HepG2 (cell line): ENCODE measurements around the gene CCR3. TPM values are rescaled to one million over a fixed set of nuclear protein-coding genes. Genes with fewer than 3 reads are reported as not detected.

Source experiments
- BCL6 ChIP-seq: IDR thresholded peaks from 2 replicates; pipeline ENCODE4 v1.6.1; 2016; ENCODE audit warnings: missing genetic modification reagents, missing compliant biosample characterization
- CBX2 ChIP-seq, 2 experiments: fragments of 200-600 bp in 1 of 2; sonication (generic); formaldehyde crosslinking in 1 of 2; IDR thresholded peaks; 2 replicates each; pipeline versions ENCODE4 v1.7.0 to v1.8.1; 2018 to 2022; ENCODE audit warnings: low read depth in 2 of 2, low read length in 1 of 2, mild to moderate bottlenecking in 1 of 2, missing genetic modification reagents in 1 of 2
- DMAP1 ChIP-seq: IDR thresholded peaks from 2 replicates; pipeline ENCODE4 v1.6.1; 2016
- DR1 ChIP-seq: sonication (generic); formaldehyde crosslinking; IDR thresholded peaks from 2 replicates; pipeline ENCODE4 v1.8.0; 2021; ENCODE audit warnings: mild to moderate bottlenecking, missing genetic modification reagents, inconsistent platforms
- MED1 ChIP-seq: sonication (generic); formaldehyde crosslinking; IDR thresholded peaks from 2 replicates; pipeline ENCODE4 v1.4.0; 2020; ENCODE audit warnings: missing genetic modification reagents
- MEF2D ChIP-seq: sonication (generic); formaldehyde crosslinking; IDR thresholded peaks from 2 replicates; pipeline ENCODE4 v1.5.1; 2020; ENCODE audit warnings: mild to moderate bottlenecking, missing genetic modification reagents
- YEATS4 ChIP-seq: sonication (generic); formaldehyde crosslinking; IDR thresholded peaks from 2 replicates; pipeline ENCODE4 v1.4.0; 2020; ENCODE audit warnings: missing genetic modification reagents, borderline replicate concordance
- ZFY ChIP-seq: sonication (generic); formaldehyde crosslinking; IDR thresholded peaks from 2 replicates; pipeline ENCODE4 v1.4.0; 2020; ENCODE audit warnings: missing genetic modification reagents
- ZNF362 ChIP-seq: sonication (generic); formaldehyde crosslinking; IDR thresholded peaks from 2 replicates; pipeline ENCODE4 v1.4.0; 2020; ENCODE audit warnings: missing genetic modification reagents, mild to moderate bottlenecking, borderline replicate concordance
- ZNF431 ChIP-seq: sonication (generic); formaldehyde crosslinking; IDR thresholded peaks from 2 replicates; pipeline ENCODE4 v1.9.0; 2022; ENCODE audit warnings: missing genetic modification reagents, low read depth, mild to moderate bottlenecking, borderline replicate concordance
- ZNF646 ChIP-seq: sonication (generic); formaldehyde crosslinking; IDR thresholded peaks from 2 replicates; pipeline ENCODE4 v1.9.0; 2021; ENCODE audit warnings: mild to moderate bottlenecking, missing genetic modification reagents
- polyA plus RNA-seq, 8 experiments: library from polyadenylated mRNA; depleted of rRNA in 3 of 8; stranded (reverse) in 7 of 8; unstranded in 1 of 8; fragments of >200 nt; fragmentation: Illumina TruSeq in 4 of 8; extraction: Trizol in 4 of 8; gene quantifications; 2 replicates each; pipeline versions ENCODE4 v1.2.1 to v1.2.3, GENCODE V29; 2011 to 2016; ENCODE audit warnings: low read depth in 4 of 8, missing spikeins in 1 of 8, mixed read lengths in 1 of 8; ENCODE audit not compliant: insufficient read depth in 1 of 8
- total RNA-seq, 5 experiments: library from RNA; depleted of rRNA; stranded (reverse); fragments of >200 nt; fragmentation: Illumina TruSeq; extraction: Trizol; gene quantifications; 2 replicates each; pipeline ENCODE4 v1.2.3, GENCODE V29; 2016; ENCODE audit warnings: low read depth in 1 of 5
- TF ChIP-seq, protein P1 (sequence below): sonication (generic); formaldehyde crosslinking; IDR thresholded peaks from one replicate; pipeline ENCODE4 v1.5.1; 2020; ENCODE audit warnings: mild to moderate bottlenecking, missing genetic modification reagents; ENCODE audit errors: not compliant biosample characterization

Gene CCR3
- total and polyA plus RNA-seq, 2 of the 13 experiments (the other 11 are each of a cell fraction or from before 2014, with no cell fraction given) = not detected

- TF ChIP-seq ZNF646 = no peak
- TF ChIP-seq DMAP1 (CRISPR knock-in tag) = no peak
- TF ChIP-seq BCL6 = no peak
- no peak for TF ChIP-seq MEF2D (CRISPR knock-in tag)
- no peak for TF ChIP-seq ZFY (CRISPR knock-in tag)
- no peak for TF ChIP-seq ZNF362 (CRISPR knock-in tag)
- no peak for TF ChIP-seq CBX2 (IDR thresholded peaks at IDR 0.05; ENCODE audit: low read depth, low read length)
- TF ChIP-seq CBX2 (CRISPR knock-in tag; IDR thresholded peaks at IDR 0.05; ENCODE audit: low read depth) = no peak
- no peak for TF ChIP-seq DR1 (CRISPR knock-in tag)
- TF ChIP-seq MED1 (CRISPR knock-in tag) = no peak
- TF ChIP-seq, protein P1, sequence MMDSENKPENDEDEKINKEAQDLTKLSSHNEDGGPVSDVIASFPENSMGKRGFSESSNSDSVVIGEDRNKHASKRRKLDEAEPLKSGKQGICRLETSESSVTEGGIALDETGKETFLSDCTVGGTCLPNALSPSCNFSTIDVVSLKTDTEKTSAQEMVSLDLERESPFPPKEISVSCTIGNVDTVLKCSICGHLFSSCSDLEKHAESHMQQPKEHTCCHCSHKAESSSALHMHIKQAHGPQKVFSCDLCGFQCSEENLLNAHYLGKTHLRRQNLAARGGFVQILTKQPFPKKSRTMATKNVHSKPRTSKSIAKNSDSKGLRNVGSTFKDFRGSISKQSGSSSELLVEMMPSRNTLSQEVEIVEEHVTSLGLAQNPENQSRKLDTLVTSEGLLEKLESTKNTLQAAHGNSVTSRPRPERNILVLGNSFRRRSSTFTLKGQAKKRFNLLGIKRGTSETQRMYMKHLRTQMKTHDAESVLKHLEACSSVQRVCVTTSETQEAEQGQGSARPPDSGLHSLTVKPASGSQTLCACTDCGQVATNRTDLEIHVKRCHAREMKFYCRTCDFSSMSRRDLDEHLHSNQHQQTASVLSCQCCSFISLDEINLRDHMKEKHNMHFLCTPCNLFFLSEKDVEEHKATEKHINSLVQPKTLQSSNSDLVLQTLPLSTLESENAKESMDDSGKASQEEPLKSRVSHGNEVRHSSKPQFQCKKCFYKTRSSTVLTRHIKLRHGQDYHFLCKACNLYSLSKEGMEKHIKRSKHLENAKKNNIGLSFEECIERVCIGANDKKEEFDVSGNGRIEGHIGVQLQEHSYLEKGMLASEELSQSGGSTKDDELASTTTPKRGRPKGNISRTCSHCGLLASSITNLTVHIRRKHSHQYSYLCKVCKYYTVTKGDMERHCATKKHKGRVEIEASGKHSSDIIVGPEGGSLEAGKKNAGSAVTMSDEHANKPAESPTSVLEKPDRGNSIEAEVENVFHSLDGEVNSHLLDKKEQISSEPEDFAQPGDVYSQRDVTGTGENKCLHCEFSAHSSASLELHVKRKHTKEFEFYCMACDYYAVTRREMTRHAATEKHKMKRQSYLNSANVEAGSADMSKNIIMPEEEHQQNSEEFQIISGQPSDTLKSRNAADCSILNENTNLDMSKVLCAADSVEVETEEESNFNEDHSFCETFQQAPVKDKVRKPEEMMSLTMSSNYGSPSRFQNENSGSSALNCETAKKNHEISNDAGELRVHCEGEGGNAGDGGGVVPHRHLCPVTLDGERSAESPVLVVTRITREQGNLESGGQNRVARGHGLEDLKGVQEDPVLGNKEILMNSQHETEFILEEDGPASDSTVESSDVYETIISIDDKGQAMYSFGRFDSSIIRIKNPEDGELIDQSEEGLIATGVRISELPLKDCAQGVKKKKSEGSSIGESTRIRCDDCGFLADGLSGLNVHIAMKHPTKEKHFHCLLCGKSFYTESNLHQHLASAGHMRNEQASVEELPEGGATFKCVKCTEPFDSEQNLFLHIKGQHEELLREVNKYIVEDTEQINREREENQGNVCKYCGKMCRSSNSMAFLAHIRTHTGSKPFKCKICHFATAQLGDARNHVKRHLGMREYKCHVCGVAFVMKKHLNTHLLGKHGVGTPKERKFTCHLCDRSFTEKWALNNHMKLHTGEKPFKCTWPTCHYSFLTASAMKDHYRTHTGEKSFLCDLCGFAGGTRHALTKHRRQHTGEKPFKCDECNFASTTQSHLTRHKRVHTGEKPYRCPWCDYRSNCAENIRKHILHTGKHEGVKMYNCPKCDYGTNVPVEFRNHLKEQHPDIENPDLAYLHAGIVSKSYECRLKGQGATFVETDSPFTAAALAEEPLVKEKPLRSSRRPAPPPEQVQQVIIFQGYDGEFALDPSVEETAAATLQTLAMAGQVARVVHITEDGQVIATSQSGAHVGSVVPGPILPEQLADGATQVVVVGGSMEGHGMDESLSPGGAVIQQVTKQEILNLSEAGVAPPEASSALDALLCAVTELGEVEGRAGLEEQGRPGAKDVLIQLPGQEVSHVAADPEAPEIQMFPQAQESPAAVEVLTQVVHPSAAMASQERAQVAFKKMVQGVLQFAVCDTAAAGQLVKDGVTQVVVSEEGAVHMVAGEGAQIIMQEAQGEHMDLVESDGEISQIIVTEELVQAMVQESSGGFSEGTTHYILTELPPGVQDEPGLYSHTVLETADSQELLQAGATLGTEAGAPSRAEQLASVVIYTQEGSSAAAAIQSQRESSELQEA (CRISPR knock-in tag) = no peak
- TF ChIP-seq YEATS4 (CRISPR knock-in tag) = no peak
- TF ChIP-seq ZNF431 (CRISPR knock-in tag) = no peak
Observed at GRCh38 chr3:46278816-46279672, 36.8 kb downstream of the CCR3 start (continued).
